GM20431 (cell line): ENCODE measurements around the gene HPCAL4.

Source experiments
- in situ Hi-C: fragments of 300-500 bp; cut with MseI, MboI; formaldehyde crosslinking; loops from one replicate; pipeline ENCODE4 v1.15.0; 2020; ENCODE audit warnings: low sequenced_read_pairs; ENCODE audit not compliant: unreplicated experiment

The HPCAL4 gene

DNA sequence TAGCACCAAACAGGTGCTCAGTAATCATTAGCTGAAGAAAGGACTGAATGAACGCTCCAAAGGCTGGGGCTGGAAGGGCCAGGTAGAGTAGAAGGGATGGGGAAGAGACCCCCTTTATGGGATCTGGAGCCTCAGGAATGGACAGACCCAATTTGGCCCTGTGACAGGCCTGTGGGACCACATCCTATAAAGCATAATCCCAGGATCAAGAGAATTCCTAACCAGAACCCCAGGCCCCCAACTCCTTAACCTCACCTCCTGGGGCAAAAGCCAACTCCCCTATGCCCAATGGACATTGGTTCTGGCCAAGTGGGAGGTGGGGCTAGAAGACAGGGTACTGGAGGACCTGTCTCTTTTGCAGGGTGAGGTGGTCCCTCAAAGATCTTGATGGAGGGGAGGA, 9.2 kb downstream of the HPCAL4 start:
- in situ Hi-C loops = no loop called here

DNA sequence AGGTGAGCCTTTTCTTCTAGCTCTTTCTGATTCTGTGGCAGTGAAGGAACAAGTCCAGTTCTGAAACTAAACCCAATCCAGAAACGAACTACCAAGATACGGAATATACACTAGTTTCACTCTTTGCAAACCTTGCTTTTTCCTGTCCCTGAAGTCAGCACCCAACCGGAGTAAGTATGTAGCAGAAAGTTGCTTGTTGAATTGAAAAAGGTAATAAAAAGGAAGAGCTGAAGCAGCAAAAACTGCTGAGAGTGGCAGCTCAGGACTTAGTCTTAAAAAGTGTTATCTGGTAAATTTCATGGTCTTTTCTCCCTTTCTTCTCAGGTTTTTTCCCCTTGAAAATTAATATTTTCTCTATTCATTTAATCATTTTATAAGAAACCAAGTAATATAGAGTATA, 9.9 kb downstream of the HPCAL4 start:
- in situ Hi-C loops = no loop called here

DNA sequence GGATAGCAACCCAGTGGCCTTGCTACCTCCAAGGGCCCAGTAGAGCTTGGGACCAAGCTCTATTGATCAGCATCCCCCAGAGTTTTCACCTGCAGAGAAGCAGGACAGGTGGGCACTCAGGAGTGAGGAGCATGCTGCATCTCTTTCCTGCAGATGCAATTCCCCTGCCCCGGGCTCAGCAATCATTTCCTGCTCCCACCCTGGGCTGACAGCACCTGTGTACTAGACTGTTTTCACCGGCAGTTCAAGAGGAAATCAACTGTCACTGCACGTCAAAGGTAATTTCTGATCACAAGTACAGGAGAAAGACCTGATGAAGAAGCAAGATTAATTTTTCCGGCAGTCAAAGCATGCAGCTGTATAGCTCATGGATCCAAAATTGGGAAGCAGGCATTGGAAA, 10.5 kb downstream of the HPCAL4 start:
- in situ Hi-C loops = no loop called here

DNA sequence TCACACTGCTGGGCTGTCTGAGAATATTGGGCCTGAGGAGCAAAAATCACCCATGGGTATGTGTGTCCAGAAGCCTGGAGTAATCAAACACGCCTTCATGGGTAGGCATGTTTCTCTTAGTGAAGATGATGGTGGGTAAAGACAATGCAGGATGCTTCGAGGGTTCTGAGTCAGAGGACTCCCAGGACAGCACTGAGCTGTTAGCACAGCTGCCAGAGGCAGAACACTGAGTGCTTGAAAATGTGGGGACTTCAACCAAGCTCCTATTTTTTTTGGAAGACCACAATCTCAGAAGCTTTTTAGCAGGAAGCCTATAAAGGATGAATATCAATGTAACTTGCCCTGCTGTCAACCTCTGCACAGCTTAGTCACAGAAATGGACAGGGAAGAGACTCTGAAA, 11.4 kb downstream of the HPCAL4 start:
- in situ Hi-C loops = no loop called here

DNA sequence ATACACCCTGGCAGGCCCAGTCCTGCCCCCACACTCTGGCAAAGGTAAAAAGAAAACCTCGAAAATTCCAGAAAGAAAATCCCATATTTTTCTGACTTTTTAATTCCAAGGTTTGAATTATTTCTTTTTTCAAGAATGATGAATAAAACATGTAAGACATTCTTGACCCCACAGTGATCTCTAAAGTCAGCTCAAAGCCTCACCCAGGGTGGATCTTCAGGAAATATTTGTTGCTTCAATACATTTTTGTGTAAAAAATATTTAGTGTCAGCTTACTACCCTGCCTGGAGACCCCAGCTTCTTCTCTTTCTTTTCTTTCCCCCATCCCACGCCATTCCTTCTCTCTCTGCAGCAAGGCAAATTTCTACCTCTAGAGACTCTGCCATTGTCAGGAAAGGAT, 12.3 kb downstream of the HPCAL4 start:
- in situ Hi-C loops = no loop called here

DNA sequence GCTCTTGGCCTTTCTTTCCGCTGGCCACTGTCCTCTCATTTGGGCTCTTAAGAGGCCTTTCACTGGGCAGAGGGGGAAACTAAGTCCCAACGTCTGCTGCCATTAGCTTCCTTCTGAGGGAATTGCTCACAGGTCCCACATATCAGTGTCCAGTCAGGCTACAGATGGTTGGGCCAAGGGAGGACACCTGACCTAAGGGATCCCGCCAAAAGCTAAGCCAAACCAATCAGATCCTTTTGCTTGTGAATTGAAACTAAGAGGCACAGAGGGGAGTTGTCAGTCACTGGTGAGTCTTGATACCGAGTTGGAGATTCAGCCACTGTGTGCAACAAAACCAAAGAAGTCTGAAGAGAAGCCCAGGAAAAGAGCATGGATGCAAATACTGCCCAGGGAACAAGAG, 13.6 kb downstream of the HPCAL4 start:
- in situ Hi-C loops = no loop called here

DNA sequence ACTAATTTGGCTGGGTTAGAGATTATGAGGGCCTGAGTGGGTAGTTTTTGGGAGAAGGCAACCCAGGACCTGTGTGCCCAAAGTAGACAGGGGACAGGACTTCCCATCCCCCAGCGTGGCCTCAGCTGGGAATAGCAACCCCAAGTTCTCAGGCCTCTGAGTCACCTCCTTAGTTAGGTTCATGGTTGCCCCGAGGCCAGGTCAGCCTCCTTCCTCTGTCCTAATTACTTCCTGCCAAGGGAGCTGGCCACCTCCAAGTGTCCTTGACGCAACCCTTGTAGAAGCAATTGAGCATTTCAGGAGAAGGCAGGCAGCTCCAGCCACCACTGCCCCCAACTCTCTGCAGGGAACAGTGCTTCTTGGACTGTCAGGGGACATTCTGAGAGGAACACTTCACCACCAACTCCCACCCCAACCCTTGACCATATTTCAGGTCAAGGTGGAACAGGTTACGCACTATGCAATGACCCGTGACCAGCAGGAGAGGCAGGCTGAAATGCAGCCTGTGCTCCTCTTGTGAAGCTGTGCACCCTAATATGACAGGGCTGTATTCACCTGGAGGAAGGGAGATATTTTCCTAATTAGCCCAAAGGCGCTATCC, 14.2 kb downstream of the HPCAL4 start:
- in situ Hi-C loops = no loop called here

DNA sequence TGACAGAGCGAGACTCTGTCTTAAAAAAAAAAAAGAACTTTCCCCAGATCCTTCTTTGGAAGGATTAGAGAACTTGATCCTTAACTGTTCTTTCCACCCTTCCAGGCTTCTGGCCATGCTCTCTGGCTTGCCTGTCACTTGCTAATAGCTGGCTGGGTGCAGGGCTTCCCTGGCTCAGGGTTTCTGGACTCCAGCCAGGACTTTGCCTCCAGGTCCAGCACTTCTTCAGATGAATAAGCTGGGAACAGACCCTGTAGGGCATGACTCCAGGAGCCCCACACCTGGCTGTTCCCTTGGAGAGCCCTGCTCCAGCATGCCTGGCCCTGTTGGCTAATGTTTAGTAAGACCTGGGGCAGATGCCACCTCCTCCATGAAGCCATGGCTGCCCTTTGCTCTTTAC, 16.0 kb downstream of the HPCAL4 start:
- in situ Hi-C loops = no loop called here

DNA sequence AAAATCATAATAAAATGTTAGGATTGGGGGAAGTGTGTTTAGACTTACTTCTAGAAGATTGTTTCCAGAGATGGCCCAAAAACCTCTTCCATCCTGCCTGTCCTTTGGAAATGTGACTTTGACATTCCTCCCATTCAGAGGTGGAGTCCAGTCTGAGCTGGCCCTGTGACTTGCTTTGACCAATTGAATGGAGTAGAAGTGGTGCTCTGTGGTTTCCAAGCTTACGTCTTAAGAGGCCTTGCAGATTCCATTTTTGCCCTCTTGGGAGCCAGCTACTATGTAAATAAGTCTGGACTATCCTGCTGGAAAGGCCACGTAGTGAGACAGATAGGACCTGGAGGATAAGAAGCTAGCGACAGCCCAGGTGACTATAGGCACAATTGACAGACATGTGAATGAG, 18.0 kb downstream of the HPCAL4 start:
- in situ Hi-C loops = no loop called here

DNA sequence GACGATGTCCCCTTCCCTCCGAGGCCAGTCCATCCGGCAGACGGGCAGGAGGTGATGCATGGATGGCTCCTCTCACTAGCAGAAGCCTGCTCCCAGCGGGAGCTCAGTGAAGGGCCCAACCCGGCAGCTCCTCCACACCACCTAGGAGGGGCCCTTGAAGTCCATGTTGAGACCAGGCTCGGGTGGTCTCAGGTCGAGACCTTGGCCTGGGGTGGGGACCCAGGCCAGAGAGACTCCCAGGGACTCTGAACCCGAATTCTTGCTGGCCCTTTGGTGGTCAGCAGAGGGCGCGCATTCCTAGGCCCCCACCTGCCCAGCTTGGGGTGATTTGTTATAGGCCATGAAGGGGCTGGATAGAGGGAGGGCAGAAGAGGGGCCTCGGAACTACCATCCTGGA, 18.7 kb downstream of the HPCAL4 start:
- in situ Hi-C loops = no loop called here

DNA sequence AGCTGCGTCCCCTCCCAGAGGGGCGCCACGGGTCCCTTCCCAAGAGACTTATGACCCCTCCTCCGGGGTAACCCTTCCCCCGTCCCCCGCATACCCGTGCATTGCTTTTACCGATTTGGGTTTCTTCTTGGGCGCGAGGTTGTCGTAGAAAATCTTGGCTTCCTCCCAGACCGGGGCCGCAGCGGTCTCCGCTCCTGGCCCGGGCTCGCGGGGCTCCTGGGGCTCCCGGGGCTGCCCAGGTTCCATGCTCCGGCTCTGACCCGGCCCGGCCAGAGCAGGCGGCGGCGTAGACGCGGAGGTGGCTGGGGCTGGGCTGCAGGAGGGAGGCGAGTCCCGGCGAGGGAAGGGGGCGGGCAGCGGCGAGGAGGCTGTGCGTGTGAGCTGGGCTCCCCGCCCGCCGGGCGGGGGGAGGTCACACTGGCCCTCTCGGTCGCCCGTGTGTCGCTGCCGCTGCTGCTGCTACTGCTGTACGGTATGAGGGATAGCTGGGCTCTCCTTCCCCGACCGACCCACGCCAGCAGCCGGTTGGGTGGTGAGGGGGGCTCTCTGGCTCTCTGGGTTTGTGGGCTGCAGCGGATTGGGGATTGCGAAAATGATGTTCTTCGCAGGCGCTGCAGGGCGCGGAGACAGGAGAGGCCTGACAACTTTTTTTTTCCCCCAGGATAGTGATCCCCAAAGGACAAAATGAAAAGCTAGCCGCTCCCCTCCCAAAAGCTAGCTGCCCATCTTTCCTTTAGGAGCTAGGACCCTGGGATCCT, 19.3 kb downstream of the HPCAL4 start, which contains the start of gene NT5C1A:
NT5C1A (minus strand) TSS at position 315 of the 758 bp plus-strand sequence; CDS start at position 246, 69 bp downstream.
- in situ Hi-C loops = no loop called here

DNA sequence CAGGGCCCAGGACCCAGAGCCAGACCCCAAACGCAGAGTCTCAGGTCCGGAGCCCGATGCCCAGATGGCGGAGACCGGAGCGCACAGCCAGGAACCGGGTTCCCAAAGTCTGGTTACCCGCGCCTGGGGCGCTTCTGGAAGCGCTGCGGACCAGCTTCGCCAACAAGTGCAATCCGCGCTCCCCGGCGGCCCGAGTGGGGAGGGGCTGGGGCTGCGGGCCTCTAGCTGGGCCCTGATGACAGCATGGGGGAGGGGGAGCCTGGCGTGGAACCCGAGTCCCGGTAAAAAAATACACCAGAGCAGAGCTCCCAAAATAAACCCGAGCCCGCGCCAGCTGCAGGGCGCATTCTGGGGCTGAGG, 19.8 kb downstream of the HPCAL4 start:
- in situ Hi-C loops = no loop called here

DNA sequence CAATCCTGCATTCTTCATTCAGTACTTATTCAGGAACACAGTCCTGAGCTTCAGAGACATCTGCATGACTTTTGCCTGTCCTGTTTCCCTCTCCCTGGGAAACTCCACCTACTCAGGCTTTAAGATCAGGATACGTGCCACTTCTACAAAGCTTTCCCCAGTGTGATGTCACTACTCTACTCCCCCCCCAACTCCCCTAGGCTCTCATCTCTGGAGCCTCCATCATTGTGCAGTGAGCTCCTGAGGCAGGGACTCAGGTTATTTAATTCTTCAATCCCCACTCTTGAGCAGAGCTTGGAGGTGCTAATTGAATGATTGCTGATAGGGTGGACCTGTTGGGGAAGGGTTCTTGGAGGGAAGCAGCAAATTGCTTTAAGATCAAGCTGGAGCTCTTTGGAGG, 20.5 kb downstream of the HPCAL4 start:
- in situ Hi-C loops = no loop called here

DNA sequence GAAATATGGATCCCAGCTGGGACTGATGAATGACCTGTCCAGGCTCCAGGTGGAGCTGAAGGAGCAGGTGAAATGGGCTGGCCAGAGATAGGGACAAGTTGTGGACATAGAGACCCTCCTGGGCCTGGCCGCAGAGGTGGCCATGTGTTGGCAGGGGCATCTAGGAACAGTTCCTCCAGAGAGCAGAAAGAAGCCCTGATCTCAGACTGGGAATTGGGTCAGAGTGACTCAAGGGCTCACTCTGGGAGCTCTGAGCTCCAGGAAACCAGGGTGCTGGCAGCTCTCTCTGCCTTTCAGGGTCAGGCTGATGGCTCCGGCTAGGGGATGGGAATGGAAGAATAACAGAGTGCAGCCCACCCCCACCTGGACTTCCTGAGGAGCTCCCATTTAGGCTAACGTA, 22.3 kb downstream of the HPCAL4 start:
- in situ Hi-C loops = no loop called here

DNA sequence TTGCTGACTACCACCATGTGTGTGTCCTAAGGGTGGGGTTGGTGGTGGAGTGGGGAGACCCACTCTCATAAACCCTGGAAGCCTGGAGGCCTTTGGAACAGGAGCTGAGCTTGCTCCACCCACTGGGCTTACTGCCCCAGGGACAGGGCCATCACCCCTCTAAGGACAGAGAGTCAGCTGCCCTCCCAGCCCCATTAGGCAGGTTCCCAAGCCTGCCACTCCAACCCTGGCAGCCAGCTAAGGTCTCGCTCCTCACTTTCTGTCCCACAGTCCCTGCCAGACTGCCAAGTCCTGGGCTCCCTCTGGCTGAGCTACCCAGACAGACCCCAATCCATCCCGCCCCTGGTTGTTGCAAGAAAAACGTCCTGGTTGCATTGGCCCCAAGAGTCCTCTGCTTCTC, 23.1 kb downstream of the HPCAL4 start:
- in situ Hi-C loops = no loop called here

DNA sequence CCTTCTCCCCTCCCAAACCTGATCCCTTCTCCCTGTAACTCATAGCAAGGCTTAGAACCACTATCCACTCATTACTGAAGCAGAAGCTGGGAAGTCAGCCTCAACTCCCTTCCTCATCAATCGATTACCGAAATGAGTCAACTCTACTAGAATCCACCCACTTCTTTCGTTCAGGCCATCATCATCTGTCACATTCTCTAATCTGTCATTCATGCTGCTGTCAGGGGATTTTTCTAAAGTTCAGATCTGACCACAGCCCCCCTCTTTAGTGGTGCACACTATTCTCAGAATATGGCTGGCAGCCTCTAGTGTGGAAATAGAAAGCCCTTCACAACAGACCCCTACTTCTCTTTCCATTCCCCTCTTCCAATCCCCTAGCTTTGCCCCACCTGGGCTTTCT, 24.5 kb downstream of the HPCAL4 start:
- in situ Hi-C loops = no loop called here

DNA sequence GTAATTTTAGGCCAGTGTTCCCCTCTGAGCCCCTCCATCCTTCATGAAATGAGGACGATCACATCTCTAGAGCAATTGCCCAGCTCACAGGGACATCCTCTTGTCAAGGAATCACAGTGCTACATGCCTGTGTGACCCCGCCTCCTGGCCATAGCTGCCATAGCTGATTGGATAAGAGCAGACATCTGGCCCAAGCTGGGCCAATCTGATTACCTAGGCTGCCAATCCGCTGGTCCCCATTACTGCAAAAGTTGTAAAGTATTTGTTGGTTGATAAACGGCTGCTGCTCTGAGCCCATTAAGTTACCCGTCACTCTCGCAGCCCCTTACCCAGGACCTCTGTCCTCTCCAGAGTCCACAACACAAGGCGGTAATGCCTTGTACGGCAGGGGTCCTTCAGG, 27.7 kb downstream of the HPCAL4 start:
- in situ Hi-C loops = no loop called here

DNA sequence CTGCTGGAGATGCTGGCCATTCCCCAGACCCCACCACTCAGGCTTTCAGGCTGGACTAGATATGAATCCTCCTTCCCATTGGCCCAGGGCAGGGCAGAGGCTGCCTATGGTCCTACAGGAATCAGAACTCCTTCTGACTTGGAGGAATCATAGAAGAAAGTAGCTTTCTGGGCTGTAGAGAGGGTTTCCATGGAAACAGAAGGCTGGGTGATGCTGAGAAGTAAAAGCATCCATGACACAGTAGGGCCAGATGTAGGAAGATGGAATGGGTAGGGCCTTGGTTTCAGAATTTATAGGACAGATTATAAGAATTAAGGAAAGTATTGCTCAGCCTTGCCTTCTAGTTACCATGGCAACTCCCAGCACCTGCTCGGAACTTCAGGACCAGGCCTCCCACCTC, 28.4 kb downstream of the HPCAL4 start:
- in situ Hi-C loops = no loop called here

DNA sequence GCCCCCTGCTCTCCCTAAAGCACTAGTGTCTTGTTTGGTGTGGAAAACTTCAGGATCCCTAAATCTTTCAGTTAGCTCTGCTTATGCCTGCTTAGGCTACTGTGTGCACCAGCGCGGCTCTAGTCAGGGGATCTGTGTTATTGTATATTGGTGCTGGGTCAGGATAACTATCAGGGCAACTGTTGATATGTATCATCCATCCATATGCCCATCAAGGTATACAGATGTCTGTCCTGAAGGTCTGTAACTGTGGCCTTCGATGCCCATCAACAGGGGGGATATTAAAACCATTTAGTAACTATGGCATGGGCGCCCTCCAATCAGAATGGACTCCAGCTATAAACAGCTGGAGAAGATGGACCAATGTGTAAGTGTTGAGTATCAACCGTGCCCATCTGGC, 31.7 kb downstream of the HPCAL4 start:
- in situ Hi-C loops = no loop called here

DNA sequence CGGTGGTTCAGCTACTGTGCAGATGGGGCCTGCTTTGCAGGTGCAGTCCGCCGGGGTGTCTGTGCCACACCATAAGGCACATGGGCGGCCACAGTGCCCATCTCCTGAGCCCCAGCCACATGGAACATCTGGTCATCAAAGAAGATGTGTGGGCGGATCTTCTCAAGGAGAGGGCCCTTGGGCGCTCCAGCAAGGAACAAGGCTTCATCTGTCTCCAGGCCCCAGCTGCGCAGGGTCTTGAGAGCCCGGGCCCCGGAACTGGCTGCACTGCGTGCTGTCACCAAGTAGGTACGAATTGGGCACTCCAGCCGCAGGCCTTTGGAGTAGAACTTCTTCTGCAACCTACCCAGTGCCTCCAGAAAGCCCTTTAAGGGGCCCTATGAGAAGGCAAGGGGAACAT, 32.1 kb downstream of the HPCAL4 start:
- in situ Hi-C loops = no loop called here

DNA sequence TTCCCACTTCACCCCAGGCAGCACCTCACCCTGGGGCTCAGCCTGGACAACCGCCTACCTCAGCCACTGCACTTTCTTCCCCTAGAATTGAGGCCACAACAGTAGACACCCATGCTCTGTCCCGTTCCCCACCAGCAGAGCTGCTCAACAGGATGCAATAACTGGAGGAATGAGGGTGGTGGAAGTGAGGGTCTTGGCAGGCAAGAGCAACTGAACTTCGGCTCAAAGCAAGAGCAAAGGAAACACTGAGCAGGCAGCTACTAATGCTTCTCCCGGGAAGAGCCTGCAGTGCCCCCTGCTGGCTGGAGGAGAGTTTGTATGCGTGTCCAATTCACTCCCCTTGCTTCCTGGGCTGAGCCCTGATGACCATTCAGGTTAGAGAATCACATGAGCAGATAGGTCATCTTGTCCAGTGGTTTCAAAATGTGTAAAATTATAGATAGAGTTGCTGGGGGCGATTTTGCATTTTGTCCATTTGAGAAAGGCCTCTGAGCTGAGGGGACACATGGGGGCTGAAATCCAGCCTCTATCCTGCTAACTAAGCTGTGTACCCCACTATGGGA, 33.2 kb downstream of the HPCAL4 start:
- in situ Hi-C loops = no loop called here

DNA sequence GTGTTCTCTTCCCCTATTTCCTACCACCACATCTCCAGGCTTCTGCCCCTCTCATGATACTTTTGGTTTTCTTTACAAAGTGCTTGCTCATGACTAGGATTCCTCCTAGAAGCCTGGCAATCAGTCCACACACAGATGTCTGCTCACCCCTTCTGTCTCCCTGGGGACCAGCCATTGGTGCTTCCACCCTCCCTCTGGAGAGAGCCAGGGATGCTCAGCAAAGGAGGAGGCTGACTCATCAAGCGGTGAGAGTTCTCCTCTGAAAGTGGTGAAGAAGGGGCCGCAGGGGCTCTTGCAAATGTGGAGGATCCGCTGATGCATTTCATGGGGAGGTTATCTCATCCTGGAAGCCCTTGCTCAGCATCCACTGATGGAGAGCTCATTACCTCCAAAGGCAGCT, 33.8 kb downstream of the HPCAL4 start:
- in situ Hi-C loops = no loop called here
